ENCODE data around the gene ARSD.
"Not testable (repeated sequence)": the region's sequence is repeated elsewhere in the genome, so short reads cannot be mapped to it uniquely, and the experiment has no call there.

ARSD gene

GRCh38 chrX:2902841-2903240 lies 26.3 kb downstream of the ARSD start:
- Histone ChIP-seq H3K27me3 (ENCODE audit: insufficient read depth, low read length) (no peaks in the 10 kb centered on the region), H3K79me2 (ENCODE audit: insufficient read depth, low read length) (no peaks in the 10 kb centered on the region), H3F3A (ENCODE audit: insufficient read depth, low read length) (no peaks in the 10 kb centered on the region), H3K9me3 (ENCODE audit: low read length) (no peaks in the 10 kb centered on the region), H3K4me1 (ENCODE audit: insufficient read depth, low read length, severe bottlenecking) (no peaks in the 10 kb centered on the region), H2AFZ (ENCODE audit: low read length) (no peak overlapping the region), H4K20me1 (ENCODE audit: insufficient read depth, low read length) (no peaks in the 10 kb centered on the region), H3K9me2 (ENCODE audit: low read depth, low read length) (no peaks in the 10 kb centered on the region), H3K4me2 (ENCODE audit: low read length) (no peak overlapping the region), H3K4me3 (ENCODE audit: low read depth, low read length, poor library complexity, severe bottlenecking) (no peak overlapping the region), H3K9ac (ENCODE audit: low read length) (no peak overlapping the region), H3K27ac (ENCODE audit: low read depth, low read length, poor library complexity, severe bottlenecking) (no peak overlapping the region), H3K36me3 (ENCODE audit: insufficient read depth, low read length) (no peaks in the 10 kb centered on the region)
- TF ChIP-seq, protein P1, sequence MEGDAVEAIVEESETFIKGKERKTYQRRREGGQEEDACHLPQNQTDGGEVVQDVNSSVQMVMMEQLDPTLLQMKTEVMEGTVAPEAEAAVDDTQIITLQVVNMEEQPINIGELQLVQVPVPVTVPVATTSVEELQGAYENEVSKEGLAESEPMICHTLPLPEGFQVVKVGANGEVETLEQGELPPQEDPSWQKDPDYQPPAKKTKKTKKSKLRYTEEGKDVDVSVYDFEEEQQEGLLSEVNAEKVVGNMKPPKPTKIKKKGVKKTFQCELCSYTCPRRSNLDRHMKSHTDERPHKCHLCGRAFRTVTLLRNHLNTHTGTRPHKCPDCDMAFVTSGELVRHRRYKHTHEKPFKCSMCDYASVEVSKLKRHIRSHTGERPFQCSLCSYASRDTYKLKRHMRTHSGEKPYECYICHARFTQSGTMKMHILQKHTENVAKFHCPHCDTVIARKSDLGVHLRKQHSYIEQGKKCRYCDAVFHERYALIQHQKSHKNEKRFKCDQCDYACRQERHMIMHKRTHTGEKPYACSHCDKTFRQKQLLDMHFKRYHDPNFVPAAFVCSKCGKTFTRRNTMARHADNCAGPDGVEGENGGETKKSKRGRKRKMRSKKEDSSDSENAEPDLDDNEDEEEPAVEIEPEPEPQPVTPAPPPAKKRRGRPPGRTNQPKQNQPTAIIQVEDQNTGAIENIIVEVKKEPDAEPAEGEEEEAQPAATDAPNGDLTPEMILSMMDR (IDR thresholded peaks at IDR 0.05; ENCODE audit: low read length): no peak
- TF ChIP-seq EZH2 (IDR thresholded peaks at IDR 0.05; ENCODE audit: borderline replicate concordance, low read length): no peak

GRCh38 chrX:2901367-2902036 lies 27.6 kb downstream of the ARSD start:
- no peaks in the 10 kb centered on the region for H3K36me3 ChIP-seq (ENCODE audit: insufficient read depth, low read length)
- H3K9me2 ChIP-seq (ENCODE audit: low read depth, low read length): no peaks in the 10 kb centered on the region
- H3K4me1 ChIP-seq (ENCODE audit: insufficient read depth, low read length, severe bottlenecking): no peaks in the 10 kb centered on the region
- H3K4me3 ChIP-seq (ENCODE audit: low read depth, low read length, poor library complexity, severe bottlenecking): no peak overlapping the region
- H3F3A ChIP-seq (ENCODE audit: insufficient read depth, low read length): no peaks in the 10 kb centered on the region
- H3K27ac ChIP-seq (ENCODE audit: low read depth, low read length, poor library complexity, severe bottlenecking): no peak overlapping the region
- H2AFZ ChIP-seq (ENCODE audit: low read length): no peak overlapping the region
- no peaks in the 10 kb centered on the region for H3K27me3 ChIP-seq (ENCODE audit: insufficient read depth, low read length)
- no peaks in the 10 kb centered on the region for H4K20me1 ChIP-seq (ENCODE audit: insufficient read depth, low read length)
- H3K9me3 ChIP-seq (ENCODE audit: low read length): no peaks in the 10 kb centered on the region
- TF ChIP-seq EZH2 (IDR thresholded peaks at IDR 0.05; ENCODE audit: borderline replicate concordance, low read length): no peak
- TF ChIP-seq, protein P1 (IDR thresholded peaks at IDR 0.05; ENCODE audit: low read length): no peak
- H3K9ac ChIP-seq (ENCODE audit: low read length): no peak overlapping the region
- H3K4me2 ChIP-seq (ENCODE audit: low read length): no peak overlapping the region
- no peaks in the 10 kb centered on the region for H3K79me2 ChIP-seq (ENCODE audit: insufficient read depth, low read length)

DNA sequence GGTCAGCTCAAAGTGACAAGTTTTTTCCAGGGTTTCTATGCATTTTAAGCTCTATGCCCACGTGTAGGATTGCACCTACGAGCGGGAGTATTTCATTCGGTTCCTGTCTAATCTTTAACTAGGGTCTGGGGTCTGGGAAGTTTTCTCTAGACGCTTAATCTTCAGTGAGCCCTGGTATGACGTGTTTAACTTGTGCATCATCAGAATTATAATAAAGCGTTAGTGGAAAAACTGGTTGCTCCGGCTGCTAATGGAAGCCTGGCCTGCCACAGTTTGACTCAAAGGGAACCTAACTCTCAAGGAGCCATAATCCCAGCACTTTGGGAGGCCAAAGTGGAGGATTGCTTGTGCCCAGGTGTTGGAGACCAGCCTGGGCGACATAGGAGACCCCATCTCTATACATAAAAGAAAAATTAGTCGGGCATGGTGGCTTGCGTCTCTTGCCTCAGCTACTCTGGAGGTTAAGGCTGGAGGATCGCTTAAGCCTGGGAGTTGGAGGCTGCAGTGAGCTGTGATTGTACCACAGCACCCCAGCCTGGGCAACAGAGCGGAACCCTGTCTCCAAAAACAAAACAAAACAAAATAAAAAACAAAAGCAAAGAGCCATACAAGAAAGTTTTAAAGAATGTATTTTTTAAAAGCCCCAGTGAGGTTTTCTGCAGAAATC lies 30.2 kb downstream of the ARSD start:
- Histone ChIP-seq H3K27me3 (ENCODE audit: insufficient read depth, low read length) (no peaks in the 10 kb centered on the region), H3K4me1 (ENCODE audit: insufficient read depth, low read length, severe bottlenecking) (no peaks in the 10 kb centered on the region), H3K4me2 (ENCODE audit: low read length) (no peak overlapping the region), H3F3A (ENCODE audit: insufficient read depth, low read length) (no peaks in the 10 kb centered on the region), H3K9me3 (ENCODE audit: low read length) (no peaks in the 10 kb centered on the region), H3K9ac (ENCODE audit: low read length) (no peak overlapping the region), H4K20me1 (ENCODE audit: insufficient read depth, low read length) (no peaks in the 10 kb centered on the region), H3K79me2 (ENCODE audit: insufficient read depth, low read length) (no peaks in the 10 kb centered on the region), H3K36me3 (ENCODE audit: insufficient read depth, low read length) (no peaks in the 10 kb centered on the region), H3K4me3 (ENCODE audit: low read depth, low read length, poor library complexity, severe bottlenecking) (no peak overlapping the region), H3K9me2 (ENCODE audit: low read depth, low read length) (no peaks in the 10 kb centered on the region), H3K27ac (ENCODE audit: low read depth, low read length, poor library complexity, severe bottlenecking) (no peak overlapping the region), H2AFZ (ENCODE audit: low read length) (no peak overlapping the region)
- TF ChIP-seq, protein P1 (IDR thresholded peaks at IDR 0.05; ENCODE audit: low read length): no peak
- TF ChIP-seq EZH2 (IDR thresholded peaks at IDR 0.05; ENCODE audit: borderline replicate concordance, low read length): no peak

GRCh38 chrX:2897690-2898623 lies 31.2 kb downstream of the ARSD start:
- H3K27me3 ChIP-seq (ENCODE audit: insufficient read depth, low read length); H3F3A ChIP-seq (ENCODE audit: insufficient read depth, low read length); H3K9ac ChIP-seq (ENCODE audit: low read length); H3K36me3 ChIP-seq (ENCODE audit: insufficient read depth, low read length); H3K9me3 ChIP-seq (ENCODE audit: low read length); H2AFZ ChIP-seq (ENCODE audit: low read length); H3K79me2 ChIP-seq (ENCODE audit: insufficient read depth, low read length); H3K4me2 ChIP-seq (ENCODE audit: low read length); H3K4me1 ChIP-seq (ENCODE audit: insufficient read depth, low read length, severe bottlenecking); H3K27ac ChIP-seq (ENCODE audit: low read depth, low read length, poor library complexity, severe bottlenecking); H3K4me3 ChIP-seq (ENCODE audit: low read depth, low read length, poor library complexity, severe bottlenecking); H4K20me1 ChIP-seq (ENCODE audit: insufficient read depth, low read length); H3K9me2 ChIP-seq (ENCODE audit: low read depth, low read length): not testable (repeated sequence)
